IMR-90 (cell line): ENCODE data around the gene RBM42. TPM values are rescaled to one million over a fixed set of nuclear protein-coding genes. Genes with fewer than 3 reads are reported as not detected.

Source experiments
- ATAC-seq: fragments of 200-7000 bp; cut with Tn5 transposase; 2 replicates; pipeline ENCODE4 v1.9.1; 2020; ENCODE audit warnings: low read depth, mild to moderate bottlenecking, moderate library complexity
- BruUV-seq: library from RNA; stranded (reverse); fragments of 400-500 nt; replicated peaks from 2 replicates; lab custom pipeline; 2021; lab: Mats Ljungman, UMichigan
- CTCF ChIA-PET: fragments of 300-600 bp; formaldehyde crosslinking; extraction: SDS; loops from one replicate; lab custom pipeline; 2021; ENCODE audit warnings: antibody characterized with exemption; lab: Yijun Ruan, JAX
- POLR2A ChIA-PET: fragments of 300-600 bp; sonication (Branson Sonifier 250); formaldehyde crosslinking; loops from one replicate; lab custom pipeline; 2022; ENCODE audit warnings: antibody characterized with exemption; ENCODE audit not compliant: unreplicated experiment; lab: Charles Lee
- DNase-seq: peaks from one replicate; pipeline ENCODE4 v3.0.0; 2013
- H2AFZ ChIP-seq: replicated peaks from 2 replicates; pipeline ENCODE3; 2013; ENCODE audit warnings: low read length, mild to moderate bottlenecking; ENCODE audit not compliant: poor library complexity
- H2AK5ac ChIP-seq: 2 replicates; pipeline ENCODE4 v1.6.1; 2013; ENCODE audit warnings: low read depth, low read length, inconsistent platforms
- H2AK9ac ChIP-seq: replicated peaks from 2 replicates; pipeline ENCODE3; 2013; ENCODE audit warnings: mild to moderate bottlenecking, low read depth, low read length, moderate library complexity; ENCODE audit not compliant: poor library complexity
- H2BK120ac ChIP-seq: 2 replicates; pipeline ENCODE4 v1.6.1; 2013; ENCODE audit warnings: low read depth, low read length, inconsistent platforms
- H2BK15ac ChIP-seq: 3 replicates; pipeline ENCODE4 v1.6.1; 2013; ENCODE audit warnings: low read depth, low read length, inconsistent platforms
- H2BK20ac ChIP-seq: 2 replicates; pipeline ENCODE4 v1.6.1; 2013; ENCODE audit warnings: low read depth, mild to moderate bottlenecking, inconsistent platforms, low read length, moderate library complexity
- H2BK5ac ChIP-seq: 2 replicates; pipeline ENCODE4 v1.6.1; 2013; ENCODE audit warnings: mild to moderate bottlenecking, low read depth, low read length, inconsistent platforms; ENCODE audit not compliant: poor library complexity, severe bottlenecking
- H3K14ac ChIP-seq: replicated peaks from 2 replicates; pipeline ENCODE4 v1.6.1; 2013; ENCODE audit warnings: low read depth, low read length, inconsistent platforms
- H3K18ac ChIP-seq: 2 replicates; pipeline ENCODE4 v1.6.1; 2013; ENCODE audit warnings: low read depth, low read length, control low read depth
- H3K23ac ChIP-seq: 2 replicates; pipeline ENCODE4 v1.6.1; 2013; ENCODE audit warnings: low read depth, low read length, inconsistent platforms
- H3K27ac ChIP-seq: 2 replicates; pipeline ENCODE4 v1.5.1; 2013; ENCODE audit warnings: mild to moderate bottlenecking, control low read depth, low read length; ENCODE audit not compliant: insufficient read depth
- H3K27me3 ChIP-seq: 2 replicates; pipeline ENCODE4 v1.6.1; 2013; ENCODE audit warnings: low read length; ENCODE audit not compliant: control insufficient read depth, insufficient read depth
- H3K36me3 ChIP-seq: 2 replicates; pipeline ENCODE4 v1.6.1; 2013; ENCODE audit warnings: low read length, mixed read lengths; ENCODE audit not compliant: control insufficient read depth, insufficient read depth
- H3K4ac ChIP-seq: 2 replicates; pipeline ENCODE4 v1.6.1; 2013; ENCODE audit warnings: low read depth, low read length, inconsistent platforms
- H3K4me1 ChIP-seq: 2 replicates; pipeline ENCODE4 v1.6.1; 2013; ENCODE audit warnings: low read length, mixed read lengths; ENCODE audit not compliant: control insufficient read depth, insufficient read depth
- H3K4me2 ChIP-seq: 2 replicates; pipeline ENCODE4 v1.6.1; 2013; ENCODE audit warnings: low read depth, mild to moderate bottlenecking, control low read depth, low read length, moderate library complexity
- H3K4me3 ChIP-seq: 2 replicates; pipeline ENCODE4 v1.5.1; 2013; ENCODE audit warnings: low read depth, mild to moderate bottlenecking, control low read depth, low read length, moderate library complexity; ENCODE audit not compliant: insufficient read depth
- H3K56ac ChIP-seq: 2 replicates; pipeline ENCODE4 v1.6.1; 2013; ENCODE audit warnings: low read length, inconsistent platforms; ENCODE audit not compliant: insufficient read depth; ENCODE audit errors: extremely low read depth
- H3K79me1 ChIP-seq, 2 experiments: 2 replicates each; pipeline ENCODE4 v1.6.1; 2013; ENCODE audit warnings: low read length in 2 of 2, inconsistent platforms in 1 of 2, low read depth in 1 of 2
- H3K9ac ChIP-seq: 2 replicates; pipeline ENCODE4 v1.6.1; 2013; ENCODE audit warnings: low read depth, low read length, control low read depth
- H3K9me1 ChIP-seq: 2 replicates; pipeline ENCODE4 v1.6.1; 2013; ENCODE audit warnings: low read length, inconsistent platforms; ENCODE audit not compliant: insufficient read depth
- H3K9me3 ChIP-seq: 2 replicates; pipeline ENCODE4 v1.6.1; 2013; ENCODE audit warnings: low read length; ENCODE audit not compliant: control insufficient read depth, insufficient read depth
- H4K20me1 ChIP-seq: 2 replicates; pipeline ENCODE4 v1.6.1; 2013; ENCODE audit warnings: low read length, inconsistent platforms; ENCODE audit not compliant: insufficient read depth
- H4K5ac ChIP-seq: 2 replicates; pipeline ENCODE4 v1.6.1; 2013; ENCODE audit warnings: mild to moderate bottlenecking, low read depth, low read length, control low read depth
- H4K8ac ChIP-seq, 2 experiments: 2 replicates each; pipeline ENCODE4 v1.6.1; 2013; ENCODE audit warnings: low read depth in 2 of 2, low read length in 2 of 2, control low read depth in 1 of 2, inconsistent platforms in 1 of 2
- H4K91ac ChIP-seq: 2 replicates; pipeline ENCODE4 v1.6.1; 2013; ENCODE audit warnings: low read depth, low read length, inconsistent platforms; ENCODE audit not compliant: insufficient read depth
- FOS ChIP-seq: fragments of 150-350 bp; IDR thresholded peaks from 2 replicates; pipeline ENCODE4 v1.6.1; 2016; ENCODE audit warnings: low read depth, low read length
- WGBS, 2 experiments: methylation state at CpG; one replicate each; pipeline versions ENCODE4 v1.1.5 to v1.1.7; 2013; ENCODE audit warnings: missing lambda C conversion rate in 2 of 2; ENCODE audit not compliant: insufficient read length in 1 of 2; ENCODE audit errors: extremely low coverage in 2 of 2; 5-methylcytosine and 5-hydroxymethylcytosine counted together
- dilution Hi-C: fragments of 300-500 bp; cut with HindIII; formaldehyde crosslinking; loops from one replicate; pipeline ENCODE4 v1.14.3; 2018; ENCODE audit warnings: low sequenced_read_pairs; ENCODE audit not compliant: unreplicated experiment
- in situ Hi-C: fragments of 300-500 bp; cut with MboI; formaldehyde crosslinking; loops from 3 replicates; pipeline ENCODE4 v1.14.3; 2019; ENCODE audit warnings: low sequenced_read_pairs, inconsistent platforms, mixed read lengths
- intact Hi-C: fragments of 100-400 bp; cut with micrococcal nuclease; formaldehyde crosslinking; loops from 2 replicates; pipeline ENCODE4 v1.10.0; 2022
- polyA plus RNA-seq, 3 experiments: library from polyadenylated mRNA; depleted of rRNA; stranded (reverse); fragments of >200 nt; gene quantifications; 2 replicates each; pipeline ENCODE4 v1.2.3, GENCODE V29; 2012; ENCODE audit warnings: low replicate concordance in 1 of 3
- total RNA-seq: library from RNA; depleted of rRNA; stranded (reverse); fragments of >200 nt; gene quantifications from 2 replicates; pipeline ENCODE4 v1.2.3, GENCODE V29; 2012

The RBM42 gene
- total and polyA plus RNA-seq, 2 of the 4 experiments (the other 2 are of a cell fraction): 19.0 to 41.5 TPM

- no peak overlapping the region for H2AFZ ChIP-seq
- H4K5ac ChIP-seq: no peak overlapping the region
- H3K23ac ChIP-seq: no peak overlapping the region
- H4K8ac ChIP-seq: no peak overlapping the region
- no TSS peak for BruUV-seq
- dilution Hi-C loops: no loop called here
- no peak overlapping the region for H2AK9ac ChIP-seq
- peaks cover 4% of the 10 kb centered on the region for H3K27me3 ChIP-seq
- WGBS, 2 experiments: no CpG with 5 or more reads among the region's 1 CpG
- no peak overlapping the region for H2BK15ac ChIP-seq
- H3K56ac ChIP-seq: no peak overlapping the region
- no peak overlapping the region for H3K4me3 ChIP-seq
- no peak overlapping the region for H3K27ac ChIP-seq
- H3K36me3 ChIP-seq: no peaks in the 10 kb centered on the region
- H3K9me3 ChIP-seq: no peaks in the 10 kb centered on the region; the same call in 1 of the 2 replicates
- H4K20me1 ChIP-seq: no peaks in the 10 kb centered on the region
- no peak overlapping the region for H3K14ac ChIP-seq
- no peak overlapping the region for H2BK120ac ChIP-seq
- no peaks in the 10 kb centered on the region for H3K4me1 ChIP-seq
- no peaks in the 10 kb centered on the region for H3K79me1 ChIP-seq
- H3K18ac ChIP-seq: no peak overlapping the region
- no peak overlapping the region for H3K4ac ChIP-seq
- in situ Hi-C loops: loop anchor here (25.0 kb wide), 1 partner anchor 250 kb away; the partner anchor contains the start of genes CD22 and FFAR1
- DNase-seq: no peak
- no peak overlapping the region for H3K4me2 ChIP-seq
- H3K9me1 ChIP-seq: no peaks in the 10 kb centered on the region
- no peak overlapping the region for H2BK5ac ChIP-seq
- ChIA-PET POLR2A (no interaction called here), CTCF (no interaction called here)
- intact Hi-C loops: no loop called here
- no peak for ATAC-seq
- no peak for TF ChIP-seq FOS
- no peak overlapping the region for H3K9ac ChIP-seq
- H2AK5ac ChIP-seq: no peak overlapping the region
- H4K91ac ChIP-seq: no peak overlapping the region
- H2BK20ac ChIP-seq: no peak overlapping the region
Observed at GRCh38 chr19:35587321-35587720, 41.5 kb upstream of the RBM42 start.
